GM21529 (cell line): ENCODE measurements around the gene THEMIS.
"Not testable (repeated sequence)": the region's sequence is repeated elsewhere in the genome, so short reads cannot be mapped to it uniquely, and the experiment has no call there.

Experiments used
- ATAC-seq: cut with Tn5 transposase; IDR thresholded peaks from one replicate; pipeline ENCODE4 v1.9.1; 2021; ENCODE audit not compliant: unreplicated experiment

The THEMIS gene

DNA sequence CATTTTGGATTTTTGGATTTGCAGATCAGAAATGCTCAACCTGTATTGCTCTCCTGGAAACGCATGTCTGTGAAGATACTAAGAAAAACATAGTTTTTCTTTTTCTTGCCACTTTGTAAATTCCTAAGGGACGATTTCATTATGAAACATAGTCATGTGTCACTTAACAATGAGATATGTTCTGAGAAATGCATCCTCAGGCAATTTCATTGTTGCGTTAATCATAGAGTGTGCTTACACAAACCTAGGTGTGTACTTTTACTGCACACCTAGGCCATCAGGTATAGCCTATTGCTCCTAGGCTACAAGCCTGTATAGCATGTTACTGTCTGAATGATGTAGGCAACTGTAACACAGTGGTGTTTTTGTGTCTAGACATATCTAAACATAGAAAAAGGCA, 13.4 kb upstream of the THEMIS start:
- no peak for ATAC-seq

DNA sequence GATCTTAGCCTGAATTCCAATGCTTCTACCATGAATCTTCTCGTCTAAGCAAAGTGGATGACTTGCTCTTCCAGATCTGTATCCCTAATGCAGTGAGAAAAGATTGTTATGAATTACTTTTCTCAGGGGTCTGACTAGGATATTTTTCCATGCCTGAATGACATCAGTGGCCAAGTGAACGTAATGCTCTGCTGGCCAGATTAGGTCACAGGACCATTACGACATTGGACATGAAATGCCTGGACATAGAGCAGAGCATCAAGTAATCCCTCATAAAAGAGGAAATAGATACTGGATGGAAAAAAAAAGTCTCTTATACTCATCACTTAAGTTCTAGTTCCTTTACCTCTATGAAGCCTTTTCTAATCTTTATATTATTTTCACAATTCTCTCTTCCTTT, 12.1 kb upstream of the THEMIS start:
- no peak for ATAC-seq

DNA sequence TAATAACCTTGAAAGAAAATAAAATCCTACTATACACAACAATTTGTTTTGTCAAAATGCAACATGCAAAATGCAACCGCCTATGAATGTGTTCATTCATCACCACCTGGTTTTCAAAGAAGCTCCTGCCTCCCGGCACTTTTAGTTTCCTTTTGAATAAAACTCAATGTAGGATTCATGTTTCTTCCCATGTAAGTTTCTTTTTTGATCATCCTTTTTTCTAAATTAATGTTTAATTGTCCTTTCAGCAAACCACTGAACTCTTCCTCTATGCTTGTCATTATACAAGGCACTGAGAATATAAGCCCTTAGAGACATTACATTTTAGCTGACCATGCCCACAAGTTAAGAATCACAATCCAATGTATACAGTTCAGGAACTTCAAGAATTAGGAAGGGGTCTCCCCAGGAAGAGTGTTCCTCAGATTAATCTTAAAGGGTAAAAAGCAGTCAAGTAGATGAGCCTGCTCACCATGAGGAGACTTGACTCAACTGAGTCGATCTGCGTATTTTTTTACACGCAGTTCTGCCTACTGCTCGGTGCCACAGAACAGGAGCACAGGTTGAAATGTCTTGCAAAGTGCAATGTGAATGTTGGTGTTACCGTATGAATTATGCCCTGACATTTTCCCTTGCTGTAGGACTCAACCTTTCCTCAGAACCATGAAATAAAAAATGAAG, 7.2 kb upstream of the THEMIS start:
- peak; percentile 83 for ATAC-seq

DNA sequence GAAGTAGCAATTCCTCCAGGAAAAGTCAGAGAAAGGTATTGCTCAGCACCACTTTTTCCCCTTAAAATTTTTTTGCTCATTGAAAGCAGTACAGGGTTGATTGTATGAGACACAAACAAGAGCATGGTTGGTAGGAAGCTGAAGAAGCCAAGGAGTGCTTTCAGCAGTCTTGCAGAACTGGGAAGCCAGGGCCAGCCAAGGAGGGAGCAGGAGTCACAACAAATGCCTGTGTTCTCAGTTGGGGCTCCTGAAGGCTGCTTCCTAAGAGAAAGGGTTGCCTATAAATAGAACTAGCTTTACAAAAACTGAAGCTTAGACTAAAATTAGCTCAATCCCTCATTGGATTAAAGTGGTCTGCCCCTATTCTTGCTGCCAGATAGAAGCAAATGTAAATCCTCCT, 3.3 kb upstream of the THEMIS start:
- no peak for ATAC-seq

DNA sequence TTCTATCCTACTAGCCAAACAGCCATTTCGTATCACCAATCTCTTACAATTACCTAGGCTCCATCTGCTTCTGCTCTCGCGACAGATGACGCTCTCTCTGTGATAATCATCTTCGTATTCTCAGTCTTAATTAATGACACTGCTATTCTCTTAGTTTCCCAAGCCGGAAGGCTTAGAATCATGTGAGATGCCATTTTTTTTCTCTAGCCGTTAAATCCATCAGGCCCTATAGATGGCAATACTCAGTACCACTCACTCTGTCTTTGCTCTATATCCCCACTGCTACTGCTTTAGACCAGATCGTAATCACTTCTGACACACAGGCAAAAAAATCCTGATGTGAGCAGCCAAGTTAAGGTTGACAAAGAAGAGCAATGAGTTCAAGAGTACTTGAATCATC, 2.1 kb upstream of the THEMIS start:
- no peak for ATAC-seq

DNA sequence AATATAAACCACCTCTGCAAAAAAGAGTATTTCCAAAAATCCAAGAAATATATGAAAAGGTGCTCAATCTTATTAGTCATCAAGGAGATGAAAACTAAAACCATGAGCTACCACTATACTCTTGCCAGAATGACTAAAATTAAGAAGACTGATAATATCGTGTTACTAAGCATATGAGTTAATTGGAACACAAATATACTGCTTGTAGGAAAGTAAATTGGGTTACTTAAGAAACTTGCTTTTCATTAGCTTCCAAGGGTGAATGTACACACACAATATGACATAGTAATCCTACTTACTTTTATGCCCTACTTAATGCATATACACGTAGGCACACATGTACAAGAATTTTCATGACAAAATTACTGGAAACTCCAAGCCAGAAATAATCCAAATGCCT, 3.4 kb downstream of the THEMIS start:
- no peak for ATAC-seq

DNA sequence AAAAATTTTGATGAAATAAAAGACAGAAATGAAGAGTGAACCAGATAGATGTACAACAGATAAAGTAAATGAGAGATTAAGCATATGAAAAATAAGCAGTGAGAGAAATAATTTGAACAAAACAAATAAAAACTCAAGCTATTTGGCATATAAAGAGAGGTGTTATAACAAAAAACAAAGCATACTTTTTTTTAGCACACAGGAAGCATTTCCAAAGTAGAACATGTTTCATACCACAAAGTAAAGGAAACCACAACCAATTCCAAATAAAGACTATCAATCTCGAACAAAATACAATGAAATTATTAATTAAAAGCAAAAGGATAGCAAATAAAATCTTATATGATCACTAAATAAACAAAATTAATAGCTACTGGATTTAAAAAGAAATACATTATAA, 6.8 kb downstream of the THEMIS start:
- ATAC-seq: no peak

DNA sequence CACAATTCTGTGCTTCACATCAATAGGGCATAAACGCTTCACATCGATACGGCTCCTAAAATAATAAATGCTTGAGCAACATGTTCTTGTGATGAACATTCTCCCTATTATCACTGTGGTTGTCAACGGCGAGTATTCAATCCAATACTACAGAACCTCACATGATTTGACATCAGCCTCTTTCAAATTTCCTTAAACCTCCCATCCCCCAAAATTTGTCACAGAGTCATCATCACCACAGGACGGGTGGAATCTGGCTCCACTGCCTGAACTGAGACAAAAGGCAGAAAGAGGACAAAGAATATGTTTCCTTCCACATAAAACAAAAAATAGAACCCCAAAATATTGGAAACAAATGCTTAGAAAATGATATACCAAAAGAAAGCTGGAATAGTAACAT, 7.3 kb downstream of the THEMIS start:
- no peak for ATAC-seq

DNA sequence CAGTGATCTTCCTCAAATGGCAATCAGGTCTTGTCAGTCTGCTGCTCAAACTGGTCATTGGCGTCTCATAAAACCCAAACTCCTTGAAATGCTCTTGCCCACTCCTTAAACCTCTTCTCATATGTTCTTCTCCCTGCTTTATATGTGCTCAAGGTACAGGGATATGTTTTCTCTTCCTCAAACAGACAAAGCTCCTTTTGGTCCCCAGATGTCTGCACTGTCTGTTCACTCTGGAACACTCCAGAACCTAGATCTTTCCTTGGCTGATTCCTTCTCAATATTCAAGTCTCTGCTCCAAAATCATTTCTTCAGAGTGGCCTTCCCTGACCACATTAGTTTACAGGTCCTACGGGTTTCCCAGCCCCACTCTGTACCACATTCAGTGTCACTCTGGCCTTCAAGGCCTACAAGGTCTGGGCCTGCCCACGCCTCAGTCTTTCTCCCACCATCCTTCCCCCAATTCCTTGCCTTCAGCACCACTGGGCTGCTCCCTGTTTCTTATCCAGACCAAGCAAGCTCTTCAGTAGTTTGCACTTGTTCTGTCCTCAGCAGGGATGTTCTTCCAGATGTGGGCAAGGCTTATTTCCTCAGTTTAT, 9.0 kb downstream of the THEMIS start:
- no peak for ATAC-seq

DNA sequence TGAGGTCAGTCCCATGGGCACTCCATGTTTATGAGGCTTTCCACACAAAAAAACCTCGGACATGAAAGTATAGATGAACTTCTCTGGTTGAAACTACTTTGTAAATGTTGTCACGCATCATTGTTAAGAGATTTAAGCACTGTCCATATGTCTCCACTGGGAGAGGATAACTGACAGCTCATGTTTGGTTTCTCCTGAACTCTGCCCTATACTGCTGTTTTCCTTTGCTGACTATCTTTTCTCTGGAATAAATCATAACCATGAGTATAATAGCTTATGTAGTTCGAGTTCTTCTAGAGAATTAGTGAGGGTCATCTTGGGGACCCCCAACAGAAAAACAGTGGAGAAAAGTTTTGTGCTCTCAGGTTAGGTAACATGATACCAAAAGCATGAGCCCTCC, 14.3 kb downstream of the THEMIS start:
- no peak for ATAC-seq

DNA sequence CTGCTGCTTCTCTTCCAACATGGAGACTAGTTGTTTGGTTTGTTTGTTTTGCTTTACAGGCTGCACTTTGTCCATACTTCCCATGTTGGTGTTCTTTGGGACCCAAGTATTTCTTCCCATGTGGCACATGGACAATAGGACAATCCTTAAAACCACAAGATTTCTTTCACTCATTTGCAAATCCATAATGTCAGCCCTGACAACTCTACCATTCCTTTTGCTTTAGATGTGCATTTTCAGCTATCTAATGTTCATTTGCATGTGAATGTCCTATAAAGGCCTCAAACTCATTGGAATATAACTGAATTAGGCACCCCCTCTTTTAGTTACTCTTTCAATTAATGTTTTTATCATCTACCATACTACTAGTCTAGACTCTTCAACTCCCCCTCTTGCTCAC, 16.7 kb downstream of the THEMIS start:
- no peak for ATAC-seq

DNA sequence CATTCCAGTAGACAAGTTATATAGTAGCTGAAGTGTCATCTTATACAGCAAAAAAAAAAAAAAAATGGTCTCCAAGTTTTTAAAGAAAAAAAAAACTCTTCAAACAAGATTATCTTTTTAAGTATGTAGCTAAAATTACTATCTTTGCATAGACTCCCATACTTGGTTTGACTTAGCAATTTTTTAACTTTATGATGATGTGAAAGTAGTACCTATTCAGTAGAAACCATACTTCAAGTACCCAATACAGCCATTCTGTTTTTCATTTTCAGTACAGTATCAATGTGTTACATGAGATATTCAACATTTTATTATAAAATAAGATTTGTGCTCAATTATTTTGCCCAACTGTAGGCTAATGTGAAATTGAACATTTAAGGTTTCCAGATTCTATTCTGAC, 18.9 kb downstream of the THEMIS start:
- not testable (repeated sequence) for ATAC-seq

DNA sequence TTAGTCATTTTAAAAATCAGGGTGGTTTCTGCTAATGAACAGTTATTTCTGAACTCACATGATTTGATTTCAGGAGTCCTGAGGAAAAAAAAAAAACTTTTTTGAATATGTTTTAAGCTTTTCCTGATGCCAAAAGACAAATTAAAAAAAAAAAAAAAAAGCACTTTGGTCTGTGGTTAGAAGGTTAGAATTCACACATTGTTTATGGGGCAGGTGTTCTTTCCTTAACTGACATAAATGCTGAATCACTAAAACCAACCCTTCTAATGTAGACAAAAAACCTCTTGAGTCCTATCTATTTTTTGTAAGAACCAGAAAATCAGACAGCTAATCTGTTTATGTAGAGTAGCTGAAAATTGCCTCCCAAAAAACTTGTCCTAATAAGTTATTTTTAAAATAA, 20.4 kb downstream of the THEMIS start:
- ATAC-seq: no peak

DNA sequence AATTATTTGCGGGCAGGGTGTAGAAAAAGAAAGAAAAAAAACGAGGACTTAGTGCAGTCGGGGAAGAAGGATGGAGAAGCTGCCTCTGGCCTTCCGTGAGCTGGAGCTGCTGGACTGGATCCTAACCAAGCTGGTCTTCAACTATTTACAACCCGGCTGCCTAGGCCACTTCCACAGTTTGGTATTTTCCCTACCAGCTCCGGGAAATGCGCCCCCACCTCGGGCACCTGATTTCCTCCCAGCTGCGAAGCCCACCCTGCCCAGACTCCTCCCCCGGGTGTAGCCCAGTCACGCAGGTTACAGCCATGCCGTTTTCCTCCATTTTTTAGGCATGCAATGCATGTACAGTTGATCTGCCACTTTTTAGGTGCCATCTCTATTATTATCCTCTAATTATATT, 21.2 kb downstream of the THEMIS start:
- no peak for ATAC-seq

DNA sequence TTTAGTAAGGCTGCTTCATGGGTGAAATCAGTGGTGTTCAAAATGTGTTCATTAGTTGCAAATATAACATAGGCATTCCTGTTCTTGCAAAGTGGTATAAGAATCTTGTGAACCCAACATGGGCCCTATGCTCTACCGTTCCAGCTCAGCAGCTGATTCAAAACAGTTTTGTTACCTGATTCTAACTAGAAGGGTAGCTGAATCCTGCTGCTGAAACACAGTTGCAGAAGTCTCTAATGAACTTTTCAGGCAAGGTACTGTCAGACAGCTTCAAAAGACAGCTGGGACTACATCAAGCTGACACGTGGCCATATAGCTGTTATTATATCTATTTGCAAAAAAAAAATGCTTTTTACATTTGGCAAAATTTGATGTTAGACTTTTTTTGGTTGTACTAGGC, 22.7 kb downstream of the THEMIS start:
- no peak for ATAC-seq

DNA sequence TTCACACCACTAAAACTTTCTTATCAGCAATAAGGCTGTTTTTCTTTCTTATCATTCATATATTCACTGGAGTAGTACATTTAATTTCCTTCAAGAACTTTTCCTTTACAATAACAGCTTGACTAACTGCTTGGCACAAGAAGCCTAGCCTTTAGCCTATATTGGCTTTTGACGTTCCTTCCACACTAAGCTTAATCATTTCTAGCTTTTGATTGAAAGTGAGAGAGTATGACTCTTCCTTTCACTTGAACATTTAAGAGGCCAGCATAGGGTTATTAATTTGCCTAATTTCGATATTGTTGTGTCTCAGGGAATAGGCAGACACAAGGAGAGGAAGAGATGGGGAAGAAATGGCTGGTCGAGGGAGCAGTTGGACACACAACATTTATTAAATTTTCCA, 23.6 kb downstream of the THEMIS start:
- ATAC-seq: peak; percentile 53

DNA sequence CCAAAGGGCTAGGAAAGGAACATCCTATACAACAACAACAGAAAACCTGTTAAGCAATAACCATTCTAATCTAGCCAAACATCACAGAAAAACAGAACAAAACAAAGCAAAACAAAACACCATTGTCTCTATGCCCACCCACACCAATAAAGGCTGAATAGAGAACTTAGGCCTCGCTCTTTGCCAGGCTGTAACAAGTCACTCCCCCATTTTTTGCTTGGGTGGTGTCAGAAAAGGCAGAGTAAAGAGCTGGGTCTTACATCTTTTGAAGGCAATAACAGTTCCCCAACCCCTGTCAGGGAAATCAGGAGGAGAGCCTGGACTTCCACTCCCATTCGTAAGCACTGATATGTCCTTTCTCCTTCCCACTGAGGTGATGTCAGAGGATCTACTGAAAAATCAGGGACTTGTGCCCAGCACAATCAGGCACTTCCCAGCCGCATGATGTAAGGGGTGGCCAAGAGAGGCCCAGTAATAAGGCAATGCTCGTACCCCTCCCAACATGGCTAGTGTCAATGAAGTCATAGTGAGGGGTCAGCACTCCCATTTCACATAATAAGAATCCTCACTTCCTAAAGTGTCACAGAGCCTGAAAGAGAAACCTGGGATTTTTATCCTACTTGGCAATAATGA, 31.0 kb downstream of the THEMIS start:
- ATAC-seq: no peak

DNA sequence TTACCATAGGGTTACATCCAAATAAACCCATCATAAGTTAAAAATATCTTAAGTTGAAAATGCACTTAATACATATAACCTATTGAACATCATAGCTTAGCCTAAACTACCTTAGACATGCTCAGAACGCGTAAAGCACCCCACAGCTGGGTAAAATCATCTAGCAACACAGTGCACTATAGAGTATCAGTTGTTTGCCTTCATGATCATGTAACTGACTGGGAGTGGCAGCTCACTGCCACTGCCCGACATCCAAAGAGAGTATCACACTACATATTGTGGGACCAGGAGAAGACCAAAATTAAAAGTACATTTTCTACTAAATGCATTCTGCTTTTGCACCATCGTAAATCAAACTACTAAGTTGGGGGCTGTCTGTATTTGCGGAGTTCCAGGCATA, 31.7 kb downstream of the THEMIS start:
- ATAC-seq: no peak

DNA sequence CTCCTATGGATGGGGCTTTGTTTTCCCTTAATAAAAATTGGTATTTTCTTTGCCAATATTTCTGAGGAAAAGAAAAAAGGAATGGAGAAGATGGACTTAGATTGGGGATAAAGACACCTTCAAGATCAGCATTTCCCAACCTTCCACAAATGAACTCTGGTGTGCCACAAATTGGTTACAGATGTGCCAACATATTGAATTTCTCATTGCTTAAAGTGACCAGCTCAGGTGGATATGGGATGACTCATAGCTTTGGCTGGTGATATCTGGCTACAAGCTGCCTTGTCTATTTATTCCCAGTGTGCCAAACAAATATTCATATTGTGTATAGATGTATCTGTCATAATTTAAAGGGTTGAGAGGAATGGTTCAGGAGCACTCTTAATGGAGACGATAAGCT, 32.5 kb downstream of the THEMIS start:
- no peak for ATAC-seq

DNA sequence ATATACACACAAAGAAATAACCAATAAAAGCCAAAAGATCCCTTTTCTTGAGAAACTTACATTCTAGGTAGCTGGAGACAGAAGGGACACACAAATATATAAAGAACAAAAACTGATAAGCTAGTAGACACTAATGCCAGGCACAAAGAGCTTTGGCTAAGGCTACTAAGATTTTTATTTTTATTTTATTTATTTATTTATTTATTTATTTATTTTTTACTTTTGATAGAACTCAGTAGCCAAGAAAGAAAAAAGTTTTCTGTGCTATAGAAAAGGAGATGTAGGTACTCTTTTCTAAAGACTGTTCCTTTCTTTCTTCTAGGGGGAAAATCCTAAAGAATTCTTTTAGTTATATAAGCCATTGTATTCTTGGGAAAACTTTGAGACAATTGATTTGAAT, 34.1 kb downstream of the THEMIS start:
- ATAC-seq: no peak

DNA sequence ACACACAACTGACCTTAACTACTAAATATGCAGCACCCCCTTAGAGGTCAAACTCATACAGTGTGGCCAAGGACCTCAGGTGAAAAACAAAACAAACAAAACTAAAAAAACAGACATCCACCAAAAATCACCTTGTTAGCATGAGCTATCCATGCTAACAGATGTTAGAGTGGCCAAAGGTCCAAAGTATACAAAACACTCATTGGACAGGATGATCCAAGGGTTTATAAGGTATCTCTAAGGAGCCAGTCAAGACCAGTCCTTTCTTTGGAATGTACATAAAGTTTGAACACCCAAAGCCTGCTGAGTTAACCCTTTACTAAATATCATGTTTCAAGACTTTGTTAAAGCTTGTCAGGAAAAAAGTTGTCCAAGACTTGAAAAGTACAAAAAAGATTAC, 35.8 kb downstream of the THEMIS start:
- no peak for ATAC-seq

DNA sequence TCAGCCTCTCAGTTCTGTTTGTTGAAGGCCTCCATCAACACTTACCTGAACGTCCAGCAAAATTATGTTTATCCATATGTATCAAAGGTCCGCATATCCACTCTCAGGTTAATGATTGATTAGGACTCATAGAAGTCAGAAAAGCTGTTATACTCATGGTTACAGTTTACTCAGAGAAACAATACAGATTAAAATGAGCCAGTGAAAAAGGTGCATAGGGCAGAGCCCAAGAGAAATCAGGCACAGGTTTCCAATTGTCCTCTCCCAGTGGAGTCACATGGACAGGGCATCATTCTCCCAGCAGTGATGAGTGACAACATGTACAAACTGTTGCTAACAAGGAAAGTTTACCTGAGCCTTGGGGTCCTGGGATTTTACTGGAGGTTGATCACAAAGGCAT, 36.2 kb downstream of the THEMIS start:
- no peak for ATAC-seq

DNA sequence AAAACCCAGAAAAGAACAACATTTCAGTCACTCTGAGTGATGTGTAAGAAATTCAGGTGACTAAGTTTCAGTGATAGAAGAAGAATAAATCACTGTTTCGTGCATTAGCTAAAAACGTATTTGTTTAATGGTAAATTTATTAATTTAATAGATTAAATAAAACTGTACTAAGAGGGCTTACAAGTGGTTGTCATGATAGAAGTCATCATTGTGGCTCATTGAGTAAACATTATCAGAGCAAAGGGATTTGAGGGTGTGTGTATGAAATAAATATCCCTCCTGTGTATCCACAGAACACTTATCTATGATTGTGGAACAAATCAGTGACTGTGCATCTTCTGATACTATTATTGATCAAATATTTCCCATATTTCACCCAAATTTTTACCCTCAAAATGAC, 40.1 kb downstream of the THEMIS start:
- ATAC-seq: no peak
